HL-60 (cell line): Measurements from ENCODE around the gene PWP1.

Experiments used
- DNase-seq, 2 experiments: peaks; one replicate each; pipeline ENCODE4 v3.0.0-alpha.2; 2010 to 2020; ENCODE audit warnings: low read depth in 1 of 2, low spot score in 1 of 2
- H3K27ac ChIP-seq: fragments of 250-450 bp; sonication (Bioruptor Pico); replicated peaks from 2 replicates; pipeline ENCODE4 v1.5.1; 2020; ENCODE audit warnings: mild to moderate bottlenecking, moderate library complexity
- H3K27me3 ChIP-seq: fragments of 250-450 bp; sonication (Bioruptor Pico); 2 replicates; pipeline ENCODE4 v1.5.1; 2021; ENCODE audit warnings: mild to moderate bottlenecking, moderate library complexity; ENCODE audit not compliant: insufficient read depth, poor library complexity, severe bottlenecking
- H3K4me3 ChIP-seq: replicated peaks from 2 replicates; pipeline ENCODE4 v1.5.1; 2011; ENCODE audit warnings: mild to moderate bottlenecking, control low read depth, low read length; ENCODE audit not compliant: insufficient read depth
- CTCF ChIP-seq: IDR thresholded peaks from one replicate; pipeline ENCODE4 v1.5.1; 2011; ENCODE audit warnings: low read length, control low read depth, inconsistent platforms; ENCODE audit not compliant: insufficient read depth
- GABPA ChIP-seq: IDR thresholded peaks from 2 replicates; pipeline ENCODE4 v1.6.1; 2012; ENCODE audit warnings: low read depth
- POLR2AphosphoS5 ChIP-seq: IDR thresholded peaks from 2 replicates; pipeline ENCODE4 v1.6.1; 2012; ENCODE audit warnings: low read depth
- REST ChIP-seq: IDR thresholded peaks from 2 replicates; pipeline ENCODE4 v1.6.1; 2012; ENCODE audit warnings: low read depth; ENCODE audit not compliant: insufficient replicate concordance
- SPI1 ChIP-seq: IDR thresholded peaks from 2 replicates; pipeline ENCODE4 v1.6.1; 2012; ENCODE audit warnings: low read depth, mild to moderate bottlenecking, borderline replicate concordance

PWP1 gene

DNA sequence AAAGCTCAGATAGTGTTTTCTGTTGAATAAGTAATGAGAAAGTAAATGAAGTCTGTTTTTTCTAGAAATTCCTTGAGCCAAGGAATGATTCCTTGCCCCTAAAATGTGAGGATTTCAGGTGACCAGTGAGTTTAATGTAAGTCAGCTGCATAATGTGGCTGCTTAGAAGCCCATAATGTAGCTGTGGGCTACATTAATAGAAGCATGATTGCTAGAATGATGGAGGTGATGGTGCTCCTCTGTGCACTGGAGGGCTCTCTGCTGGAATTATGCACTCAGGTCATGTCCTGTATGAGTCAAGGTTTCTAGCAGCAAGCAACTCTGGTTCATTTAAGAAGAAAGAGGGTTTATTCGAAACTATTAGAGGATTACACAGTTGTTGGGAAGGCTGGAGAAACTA is 19.6 kb upstream of the PWP1 start:
- TF ChIP-seq SPI1 = no peak
- no peak for TF ChIP-seq CTCF
- TF ChIP-seq REST = no peak
- TF ChIP-seq POLR2AphosphoS5 = no peak
- TF ChIP-seq GABPA = no peak
- H3K4me3 ChIP-seq = no peak overlapping the region
- no peaks in the 10 kb centered on the region for H3K27me3 ChIP-seq
- no peak for DNase-seq
- no peak overlapping the region for H3K27ac ChIP-seq

- no peaks in the 10 kb centered on the region for H3K27me3 ChIP-seq
These were observed 18.1 kb upstream of the PWP1 start for GRCh38 chr12:107667464-107667863.

More at GRCh38 chr12:107667464-107667863, 18.1 kb upstream of the PWP1 start:
- DNase-seq = no peak
- no peak overlapping the region for H3K27ac ChIP-seq
- TF ChIP-seq CTCF (no peak), REST (no peak), SPI1 (no peak), POLR2AphosphoS5 (no peak), GABPA (no peak)
- no peak overlapping the region for H3K4me3 ChIP-seq
